ENCODE data around the gene PALD1. TPM values are rescaled to one million over a fixed set of nuclear protein-coding genes. Genes with fewer than 3 reads are reported as not detected.

The PALD1 gene
- polyA plus RNA-seq, 1 of the 3 experiments (the other 2 are of a cell fraction): 0.16 TPM

- H3K4me3 ChIP-seq (ENCODE audit: low read depth in 2 of 2, low read length in 1 of 2): no peak overlapping the region
- ChIA-PET POLR2A (no interaction called here), CTCF (interaction anchor here (1.0 to 1.5 kb wide), 3 partner anchors 28 to 68 kb away, joined by 3 to 5 read pairs (median 3); no protein-coding TSS in a partner anchor)
- H3K9me3 ChIP-seq: no peaks in the 10 kb centered on the region
- H4K20me1 ChIP-seq (ENCODE audit: insufficient read depth): no peaks in the 10 kb centered on the region
- no peak overlapping the region for H3K4me2 ChIP-seq
- H3K79me2 ChIP-seq (ENCODE audit: insufficient read depth): no peaks in the 10 kb centered on the region
- WGBS (ENCODE audit: low lambda C conversion rate): 63% methylated on average over 4 of the region's 6 CpGs
- TF ChIP-seq PBX3 (IDR thresholded peaks at IDR 0.05) (no peak), USF2 (IDR thresholded peaks at IDR 0.05; ENCODE audit: borderline replicate concordance, low read depth, low read length) (no peak), SIN3A (IDR thresholded peaks at IDR 0.05; ENCODE audit: borderline replicate concordance, low read depth, low read length) (no peak), SMC3 (IDR thresholded peaks at IDR 0.05; ENCODE audit: low read depth, low read length) (no peak), FOSL2 (IDR thresholded peaks at IDR 0.05; ENCODE audit: borderline replicate concordance, low read depth) (no peak), JUND (IDR thresholded peaks at IDR 0.05) (no peak), USF1 (IDR thresholded peaks at IDR 0.05; ENCODE audit: borderline replicate concordance, low read depth) (no peak), RFX5 (IDR thresholded peaks at IDR 0.05; ENCODE audit: low read length) (no peak), NRF1 (IDR thresholded peaks at IDR 0.05; ENCODE audit: low read depth, low read length) (no peak), MEF2A (IDR thresholded peaks at IDR 0.05; ENCODE audit: borderline replicate concordance, low read depth) (no peak)
- TF ChIP-seq, protein P1, sequence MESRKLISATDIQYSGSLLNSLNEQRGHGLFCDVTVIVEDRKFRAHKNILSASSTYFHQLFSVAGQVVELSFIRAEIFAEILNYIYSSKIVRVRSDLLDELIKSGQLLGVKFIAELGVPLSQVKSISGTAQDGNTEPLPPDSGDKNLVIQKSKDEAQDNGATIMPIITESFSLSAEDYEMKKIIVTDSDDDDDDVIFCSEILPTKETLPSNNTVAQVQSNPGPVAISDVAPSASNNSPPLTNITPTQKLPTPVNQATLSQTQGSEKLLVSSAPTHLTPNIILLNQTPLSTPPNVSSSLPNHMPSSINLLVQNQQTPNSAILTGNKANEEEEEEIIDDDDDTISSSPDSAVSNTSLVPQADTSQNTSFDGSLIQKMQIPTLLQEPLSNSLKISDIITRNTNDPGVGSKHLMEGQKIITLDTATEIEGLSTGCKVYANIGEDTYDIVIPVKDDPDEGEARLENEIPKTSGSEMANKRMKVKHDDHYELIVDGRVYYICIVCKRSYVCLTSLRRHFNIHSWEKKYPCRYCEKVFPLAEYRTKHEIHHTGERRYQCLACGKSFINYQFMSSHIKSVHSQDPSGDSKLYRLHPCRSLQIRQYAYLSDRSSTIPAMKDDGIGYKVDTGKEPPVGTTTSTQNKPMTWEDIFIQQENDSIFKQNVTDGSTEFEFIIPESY (IDR thresholded peaks at IDR 0.05; ENCODE audit: borderline replicate concordance, low read depth): no peak
- H3K27ac ChIP-seq (ENCODE audit: low read depth in 2 of 2, low read length in 1 of 2): no peak overlapping the region
- no peaks in the 10 kb centered on the region for H3K36me3 ChIP-seq (replicated peaks in 1 of 2; ENCODE audit: control insufficient read depth in 1 of 2, insufficient read depth in 2 of 2, low read length in 1 of 2)
- H3K9ac ChIP-seq: no peak overlapping the region
- no peak for DNase-seq
- no peaks in the 10 kb centered on the region for H3F3A ChIP-seq (replicated peaks; ENCODE audit: insufficient read depth)
- no peak overlapping the region for H2AFZ ChIP-seq (ENCODE audit: low read depth)
- no peaks in the 10 kb centered on the region for H3K9me2 ChIP-seq
- peaks cover 0 to 36% of the 10 kb centered on the region in 2 experiments; a peak in 1 of 4 replicates for H3K4me1 ChIP-seq (ENCODE audit: control insufficient read depth in 1 of 2, insufficient read depth in 2 of 2, low read depth in 1 of 2, low read length in 1 of 2)
- no peaks in the 10 kb centered on the region; the same call in 1 of the 2 replicates for H3K27me3 ChIP-seq (ENCODE audit: insufficient read depth)
These were observed 32.3 kb downstream of the PALD1 start for GRCh38 chr10:70510904-70511303.

DNA sequence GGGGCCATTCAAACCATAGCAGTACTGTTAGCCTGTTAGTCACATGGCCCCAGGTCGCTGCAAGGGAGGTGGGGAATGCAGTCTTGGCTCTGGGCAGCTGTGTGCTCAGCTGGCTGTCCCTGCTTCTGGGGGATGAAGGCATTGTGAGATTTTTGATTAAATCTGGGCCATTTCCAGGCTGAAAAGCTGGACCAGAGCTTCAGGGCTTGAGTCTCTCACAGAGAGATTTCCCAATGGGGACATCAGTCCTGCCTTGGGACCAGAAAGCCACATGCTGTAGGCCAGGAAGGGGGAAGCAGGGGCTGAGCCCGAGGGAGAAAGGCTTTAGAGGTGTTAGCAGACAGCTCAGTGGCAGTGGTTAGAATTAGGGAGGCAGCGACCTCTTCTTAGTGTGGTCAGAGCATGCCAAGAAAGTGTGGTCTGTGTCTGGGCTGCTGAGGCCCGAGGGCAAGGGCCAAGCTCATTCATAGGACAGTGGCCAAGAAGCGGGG lies 33.6 kb downstream of the PALD1 start:
- no peaks in the 10 kb centered on the region for H3F3A ChIP-seq (replicated peaks; ENCODE audit: insufficient read depth)
- H3K9ac ChIP-seq: no peak overlapping the region
- ChIA-PET CTCF (interaction anchor here (0.6 to 3.2 kb wide), 3 partner anchors 26 to 447 kb away, joined by 3 to 16 read pairs (median 3); no protein-coding TSS in a partner anchor), POLR2A (interaction anchor here (0.5 to 1.2 kb wide), 6 partner anchors 11 to 50 kb away, joined by 3 read pairs; no protein-coding TSS in a partner anchor)
- H3K4me3 ChIP-seq (ENCODE audit: low read depth in 2 of 2, low read length in 1 of 2): no peak overlapping the region
- 52% methylated on average over 5 of the region's 5 CpGs for whole genome bisulfite sequencing (ENCODE audit: low lambda C conversion rate)
- no peak overlapping the region for H2AFZ ChIP-seq (ENCODE audit: low read depth)
- peak; percentile 2; the same call in 1 of the 2 replicates for TF ChIP-seq RAD21 (IDR thresholded peaks at IDR 0.05; ENCODE audit: low read length)
- TF ChIP-seq CHD2 (IDR thresholded peaks at IDR 0.05; ENCODE audit: low read length, partially characterized antibody): peak; percentile 31
- TF ChIP-seq PBX3 (IDR thresholded peaks at IDR 0.05): no peak
- TF ChIP-seq EP300 (IDR thresholded peaks at IDR 0.05; ENCODE audit: borderline replicate concordance in 1 of 2, low read depth in 1 of 2, low read length in 1 of 2): peak in 1 of 2 experiments; percentile 61; a peak in 1 of 4 replicates
- TF ChIP-seq MXI1 (IDR thresholded peaks at IDR 0.05; ENCODE audit: low read depth, low read length): peak; percentile 49; the same call in 1 of the 2 replicates
- no peak for TF ChIP-seq EZH2phosphoT487 (IDR thresholded peaks at IDR 0.05; ENCODE audit: borderline replicate concordance, low read depth)
- TF ChIP-seq GATA2 (CRISPR knock-in tag; IDR thresholded peaks at IDR 0.05): peak; percentile 51; the same call in 1 of the 2 replicates
- DNase-seq: peak; percentile 75
- no peaks in the 10 kb centered on the region; the same call in 1 of the 2 replicates for H3K27me3 ChIP-seq (ENCODE audit: insufficient read depth)
- peaks cover 0 to 36% of the 10 kb centered on the region in 2 experiments; a peak in 1 of 4 replicates for H3K4me1 ChIP-seq (ENCODE audit: control insufficient read depth in 1 of 2, insufficient read depth in 2 of 2, low read depth in 1 of 2, low read length in 1 of 2)
- H3K9me3 ChIP-seq: no peaks in the 10 kb centered on the region
- no peak overlapping the region for H3K4me2 ChIP-seq
- no peaks in the 10 kb centered on the region for H3K79me2 ChIP-seq (ENCODE audit: insufficient read depth)
- H4K20me1 ChIP-seq (ENCODE audit: insufficient read depth): no peaks in the 10 kb centered on the region
- no peaks in the 10 kb centered on the region for H3K9me2 ChIP-seq
- H3K36me3 ChIP-seq (replicated peaks in 1 of 2; ENCODE audit: control insufficient read depth in 1 of 2, insufficient read depth in 2 of 2, low read length in 1 of 2): no peaks in the 10 kb centered on the region
- H3K27ac ChIP-seq (ENCODE audit: low read depth in 2 of 2, low read length in 1 of 2): peak overlapping the region in 1 of 2 experiments; percentile 76; a peak in 2 of 4 replicates

All from SK-N-SH (cell line).